ENCODE measurements around the gene GPC3.

DNA sequence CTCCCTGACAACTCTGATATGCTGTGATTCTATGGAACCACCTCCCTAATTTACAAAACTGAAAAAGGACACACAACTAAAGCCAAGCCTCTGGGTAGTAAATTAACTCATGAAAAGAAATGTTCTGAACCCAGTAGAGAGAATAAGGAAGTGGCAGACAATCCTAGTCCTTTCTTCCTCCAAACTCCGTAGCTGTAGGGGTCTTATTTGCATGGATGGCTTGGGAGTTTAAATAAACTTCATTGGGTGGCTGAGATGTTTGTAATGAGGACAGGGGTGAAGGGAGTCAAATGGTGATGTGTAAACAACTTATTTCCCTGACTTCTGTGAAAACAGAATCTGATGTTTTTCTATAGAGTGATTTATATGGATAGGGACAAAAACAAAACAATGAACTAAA, 59.3 kb downstream of the GPC3 start:
- TF ChIP-seq SMC3 (IDR thresholded peaks at IDR 0.05) (no peak), NR3C1 (IDR thresholded peaks at IDR 0.05) (no peak), SREBF2 (IDR thresholded peaks at IDR 0.05) (no peak), MAFK (IDR thresholded peaks at IDR 0.05; ENCODE audit: partially characterized antibody) (no peak), POLR2A (IDR thresholded peaks at IDR 0.05; ENCODE audit: low read length) (no peak), CBX2 (IDR thresholded peaks at IDR 0.05; ENCODE audit: borderline replicate concordance, low read depth) (no peak), MYC (IDR thresholded peaks at IDR 0.05; ENCODE audit: borderline replicate concordance, low read length) (no peak), CHD2 (IDR thresholded peaks at IDR 0.05; ENCODE audit: low read length, partially characterized antibody) (no peak), EP300 (IDR thresholded peaks at IDR 0.05) (no peak)
- TF ChIP-seq, protein P1, sequence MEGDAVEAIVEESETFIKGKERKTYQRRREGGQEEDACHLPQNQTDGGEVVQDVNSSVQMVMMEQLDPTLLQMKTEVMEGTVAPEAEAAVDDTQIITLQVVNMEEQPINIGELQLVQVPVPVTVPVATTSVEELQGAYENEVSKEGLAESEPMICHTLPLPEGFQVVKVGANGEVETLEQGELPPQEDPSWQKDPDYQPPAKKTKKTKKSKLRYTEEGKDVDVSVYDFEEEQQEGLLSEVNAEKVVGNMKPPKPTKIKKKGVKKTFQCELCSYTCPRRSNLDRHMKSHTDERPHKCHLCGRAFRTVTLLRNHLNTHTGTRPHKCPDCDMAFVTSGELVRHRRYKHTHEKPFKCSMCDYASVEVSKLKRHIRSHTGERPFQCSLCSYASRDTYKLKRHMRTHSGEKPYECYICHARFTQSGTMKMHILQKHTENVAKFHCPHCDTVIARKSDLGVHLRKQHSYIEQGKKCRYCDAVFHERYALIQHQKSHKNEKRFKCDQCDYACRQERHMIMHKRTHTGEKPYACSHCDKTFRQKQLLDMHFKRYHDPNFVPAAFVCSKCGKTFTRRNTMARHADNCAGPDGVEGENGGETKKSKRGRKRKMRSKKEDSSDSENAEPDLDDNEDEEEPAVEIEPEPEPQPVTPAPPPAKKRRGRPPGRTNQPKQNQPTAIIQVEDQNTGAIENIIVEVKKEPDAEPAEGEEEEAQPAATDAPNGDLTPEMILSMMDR (IDR thresholded peaks at IDR 0.05): no peak
